Left forelimb (tissue), 1 donor: ENCODE results near the gene GNAL.

Experiments used
- DNase-seq: peaks from one replicate; pipeline ENCODE4 v3.0.0-alpha.2; 2018; ENCODE audit warnings: low spot score

GNAL gene

DNA sequence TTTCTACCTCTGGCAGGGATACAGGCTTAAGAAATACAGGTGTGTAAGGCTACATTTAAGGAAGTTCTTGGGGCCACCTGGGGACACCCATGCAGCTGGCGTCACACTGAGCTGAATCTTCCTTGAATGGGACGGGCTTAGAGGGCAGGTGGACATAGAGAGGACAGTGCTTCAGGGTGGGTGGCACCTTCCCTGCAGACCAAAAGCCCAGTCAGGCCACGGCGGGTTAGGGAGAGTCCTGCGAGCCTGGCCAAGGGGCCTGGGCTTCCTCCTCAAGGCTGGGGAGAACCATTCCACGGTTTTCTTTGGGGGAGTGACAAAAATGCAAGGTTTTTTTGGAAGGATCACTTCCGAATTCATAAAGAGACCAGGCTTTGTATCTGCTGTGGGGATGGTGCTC is 73.4 kb downstream of the GNAL start:
- no peak for DNase-seq

DNA sequence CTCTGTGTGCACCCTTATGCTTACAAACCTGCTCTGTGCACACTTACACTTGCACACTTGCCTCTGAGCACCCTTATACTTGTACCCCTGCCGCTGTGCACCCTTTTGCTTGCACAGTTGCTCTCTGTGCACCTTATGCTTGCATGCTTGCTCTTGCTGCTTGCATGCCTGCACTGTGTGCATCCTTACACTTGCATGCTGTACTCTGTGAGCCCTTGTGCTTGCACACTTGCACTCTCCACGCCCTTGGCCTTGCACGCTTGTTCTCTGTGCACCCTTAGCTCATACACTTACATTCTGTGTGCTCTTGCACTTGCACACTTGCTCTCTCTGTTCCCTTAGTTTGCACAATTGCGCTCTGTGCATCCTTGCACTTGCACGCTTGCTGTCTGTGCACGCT is 78.3 kb downstream of the GNAL start:
- no peak for DNase-seq

DNA sequence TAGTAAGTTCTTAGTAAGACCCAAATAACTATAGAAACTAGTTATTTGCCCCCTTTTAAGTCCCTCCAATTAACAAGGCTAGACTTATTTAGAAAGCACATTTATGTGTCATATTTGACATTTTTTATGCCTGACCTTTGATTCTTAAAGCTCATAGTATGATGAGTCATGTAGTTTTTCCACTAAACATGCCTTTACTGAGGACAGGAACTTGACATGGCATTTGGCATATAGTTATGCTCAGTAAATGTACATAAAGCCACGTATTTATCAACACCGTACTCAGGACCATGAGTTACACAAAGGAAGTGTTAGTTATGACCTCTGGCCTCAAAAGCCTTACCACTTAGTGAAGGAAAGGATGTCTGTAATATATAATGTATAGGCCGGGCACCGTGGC is 78.9 kb downstream of the GNAL start:
- no peak for DNase-seq

DNA sequence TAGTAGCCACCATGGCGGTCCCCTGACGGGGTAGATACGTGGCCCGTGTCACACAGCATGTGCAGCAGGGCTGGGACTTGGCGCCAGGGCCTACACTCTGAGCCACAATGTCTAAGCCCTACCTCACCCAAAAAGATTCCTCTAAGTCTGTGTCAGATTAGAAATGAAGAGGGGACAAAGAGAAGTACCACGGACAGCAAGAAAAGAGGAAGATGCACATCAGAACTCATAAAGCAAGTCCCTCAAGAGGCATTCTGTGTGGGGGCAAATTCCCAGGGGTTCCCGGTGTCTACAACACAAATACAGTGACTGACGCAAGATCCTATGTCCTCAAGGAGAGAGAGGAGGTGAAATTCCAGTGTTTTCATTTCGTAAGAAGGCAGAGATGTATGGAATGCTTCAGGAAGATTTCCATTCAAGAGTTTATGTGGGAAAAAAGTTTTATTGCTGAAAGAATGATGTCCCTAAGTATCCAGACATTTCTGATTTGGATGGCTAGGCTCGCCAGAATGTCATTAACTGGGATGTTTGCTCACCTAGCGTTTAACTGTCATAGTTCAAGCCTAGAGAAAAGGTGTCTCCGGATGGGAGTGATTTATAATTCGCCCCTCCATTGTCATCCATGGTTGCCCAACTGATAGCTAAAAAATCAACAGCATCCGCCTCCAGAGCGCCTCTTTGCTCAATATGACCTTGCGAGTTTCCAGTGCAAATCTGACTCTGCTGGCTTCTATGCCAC is 86.5 kb downstream of the GNAL start:
- DNase-seq, result no peak

DNA sequence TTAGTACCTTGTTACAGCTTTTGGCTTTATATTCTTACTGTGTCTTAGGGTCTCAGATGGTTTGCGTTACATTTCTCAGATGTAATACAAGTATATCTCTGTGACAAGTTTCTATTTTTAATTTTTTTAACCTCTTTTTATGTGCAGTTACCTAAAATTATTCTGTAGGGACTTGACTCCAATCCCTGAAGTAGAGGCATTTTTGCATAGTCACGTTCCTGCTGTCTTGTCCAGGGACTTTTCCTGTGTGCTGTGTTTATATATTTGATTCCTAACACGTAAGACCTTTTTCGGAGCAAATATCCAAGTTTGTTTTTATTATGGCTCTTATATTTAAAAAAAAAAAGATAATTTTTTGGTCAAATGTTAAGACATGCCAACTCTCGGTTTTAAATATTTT is 91.0 kb downstream of the GNAL start:
- no peak for DNase-seq

DNA sequence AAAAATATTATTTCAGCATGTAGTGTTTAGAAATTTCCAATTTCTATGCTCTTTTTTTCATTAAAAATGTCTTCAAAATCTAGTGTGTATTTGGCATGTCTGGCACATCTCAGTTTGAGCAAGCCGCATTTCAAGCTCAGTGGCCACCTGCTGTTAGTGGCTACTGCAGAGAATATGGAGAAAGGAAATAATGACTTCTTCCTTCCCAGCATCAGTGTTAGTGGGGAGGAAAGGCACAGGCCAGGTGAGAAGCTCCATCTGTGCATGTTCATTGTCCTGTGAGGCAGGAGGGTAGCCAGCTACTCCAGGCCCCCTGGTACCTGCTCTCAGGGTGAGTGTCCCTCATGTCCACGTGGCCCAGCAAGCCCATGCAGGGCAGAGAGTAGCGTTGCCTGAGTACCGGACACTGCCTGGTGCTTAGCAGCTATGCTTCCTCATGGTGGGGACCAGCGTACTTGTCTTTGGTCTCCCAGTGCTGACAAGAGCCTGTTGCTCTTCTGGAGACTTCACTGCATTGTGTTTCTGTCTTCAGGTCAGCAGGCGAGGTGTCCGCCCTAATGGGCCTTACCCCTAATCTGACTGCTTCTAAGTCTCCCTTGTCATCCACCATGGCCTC is 94.8 kb downstream of the GNAL start:
- DNase-seq, result no peak

DNA sequence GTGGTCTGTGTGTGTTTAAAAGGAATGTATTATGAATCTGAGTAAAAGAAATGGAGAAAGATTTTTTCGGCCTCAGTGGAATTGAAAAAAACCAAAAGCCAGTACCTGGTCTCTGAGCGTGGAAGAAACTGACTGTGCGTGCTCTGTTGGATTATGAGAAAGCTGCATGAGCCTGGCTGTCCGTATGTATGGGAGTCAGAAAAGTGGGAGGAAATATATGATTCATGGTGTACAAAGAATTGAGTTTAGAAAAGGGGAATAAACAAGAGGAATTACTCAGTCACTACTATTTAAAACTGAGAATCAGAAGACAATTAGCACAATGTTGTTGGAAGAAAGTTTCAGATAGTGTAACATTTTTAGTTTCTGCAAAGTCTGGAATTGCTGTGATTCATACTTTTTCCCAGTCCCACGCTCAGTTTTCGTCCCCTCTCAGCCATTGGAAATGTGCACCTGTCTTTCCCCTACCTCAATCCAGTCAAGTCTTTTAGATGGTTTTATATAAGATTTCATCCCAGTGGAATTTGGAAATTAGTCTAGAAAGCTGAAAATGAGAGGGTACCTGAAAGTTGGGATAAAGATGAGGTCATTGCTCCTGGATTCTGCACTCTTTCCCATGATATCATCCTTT is 95.7 kb downstream of the GNAL start:
- DNase-seq, result no peak

DNA sequence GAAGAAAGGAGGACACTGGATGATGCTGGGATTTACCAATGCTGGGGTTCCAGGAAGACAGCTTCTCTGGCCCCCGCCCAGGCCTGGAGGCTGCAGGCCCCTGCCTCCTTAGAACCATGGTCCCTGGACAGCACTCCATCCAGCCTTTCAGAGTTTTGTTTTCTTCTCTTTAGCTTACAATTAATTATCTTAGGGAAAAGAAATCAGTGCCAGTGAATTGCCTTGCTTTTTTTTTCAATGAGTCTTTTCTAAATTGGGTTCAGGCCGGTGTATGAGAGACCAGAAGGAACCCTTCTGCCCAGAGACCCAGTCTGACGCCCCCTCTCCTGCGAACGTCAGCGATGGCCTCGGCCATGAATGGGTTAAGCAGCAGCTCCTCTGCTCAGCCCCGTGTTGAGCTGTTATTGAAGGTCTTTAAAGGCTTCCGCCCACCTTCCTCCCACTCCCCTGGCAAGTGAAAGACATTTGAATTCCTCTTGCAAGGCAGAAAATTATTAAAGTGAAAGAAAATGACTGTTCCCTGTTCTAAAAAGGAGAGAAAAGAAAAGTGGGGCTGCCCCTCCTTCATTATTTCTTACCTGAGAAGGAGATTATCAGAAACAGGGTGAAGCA is 96.5 kb downstream of the GNAL start:
- DNase-seq, result no peak

DNA sequence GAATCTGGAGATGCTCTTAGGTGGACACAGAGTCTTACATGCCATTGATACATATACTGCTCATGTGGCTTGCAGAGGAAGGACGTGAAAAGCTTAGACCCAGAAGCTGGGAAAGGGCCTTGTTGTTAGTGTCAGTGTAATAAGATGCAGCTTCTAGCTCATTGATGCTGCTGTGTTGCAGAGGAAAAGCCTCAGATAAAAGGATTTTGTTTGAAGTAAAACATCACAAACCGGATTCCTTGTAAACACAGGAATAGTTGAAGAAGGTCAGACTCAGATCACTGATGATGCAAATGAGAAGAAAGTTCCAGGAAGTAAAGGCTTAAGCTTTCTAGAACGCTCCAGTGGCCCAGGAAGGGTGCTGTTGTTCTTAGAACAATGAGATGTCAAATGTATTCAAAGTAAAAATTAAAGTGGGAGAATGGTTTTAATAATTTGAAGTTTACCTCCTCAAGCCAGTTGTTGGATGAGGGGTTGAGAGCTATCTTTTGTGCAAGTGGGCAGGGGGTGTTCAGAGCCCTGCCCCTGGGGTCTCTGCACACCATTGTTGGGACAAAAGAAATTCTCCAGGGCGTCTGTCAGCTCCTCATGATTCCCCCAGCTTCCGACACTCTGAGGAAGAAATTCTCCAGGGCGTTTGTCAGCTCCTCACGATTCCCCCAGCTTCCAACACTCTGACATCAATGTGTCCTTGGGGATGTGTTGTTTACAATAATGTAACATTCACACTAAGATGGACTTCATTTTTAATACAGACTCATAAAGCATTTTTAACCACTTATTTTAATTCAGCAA is 100.8 kb downstream of the GNAL start:
- DNase-seq, result no peak

DNA sequence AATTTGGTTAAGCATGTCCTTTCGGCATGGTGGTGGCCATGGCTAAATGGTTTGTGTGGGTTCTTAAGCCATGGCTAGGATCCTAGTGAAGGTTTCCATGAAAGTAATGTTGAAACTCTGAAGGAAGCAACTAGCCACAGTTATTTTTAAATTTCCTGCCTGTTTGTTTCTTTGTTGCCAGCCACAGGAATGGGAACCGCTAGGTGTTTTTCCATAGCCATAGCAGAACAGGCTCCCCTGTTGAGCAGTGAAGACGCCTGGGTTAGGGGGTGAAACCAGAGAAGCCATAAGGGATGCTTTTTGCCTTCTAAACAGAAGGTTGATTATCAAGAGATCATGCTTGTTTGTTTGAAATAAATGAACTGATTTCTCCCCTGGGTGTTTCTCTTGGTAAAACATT is 102.1 kb downstream of the GNAL start:
- no peak for DNase-seq

DNA sequence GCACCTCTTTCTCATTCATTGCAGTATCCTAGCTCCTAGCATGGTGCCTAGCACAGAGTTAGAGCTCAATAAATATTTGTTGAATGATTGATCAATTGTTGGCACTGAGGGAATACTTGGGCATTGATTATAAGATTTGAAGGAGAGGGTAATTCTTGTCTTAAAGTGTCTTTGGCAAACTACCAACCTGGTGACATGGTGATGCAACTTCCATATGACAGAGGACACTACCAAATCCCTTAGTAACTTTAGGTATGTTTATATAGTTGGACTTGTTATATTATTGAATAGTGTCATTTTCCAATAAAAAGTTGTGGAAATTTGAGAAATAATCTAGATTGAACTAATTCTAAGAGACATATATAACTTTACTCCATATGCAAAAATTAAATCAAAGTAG is 103.6 kb downstream of the GNAL start:
- DNase-seq, result no peak

DNA sequence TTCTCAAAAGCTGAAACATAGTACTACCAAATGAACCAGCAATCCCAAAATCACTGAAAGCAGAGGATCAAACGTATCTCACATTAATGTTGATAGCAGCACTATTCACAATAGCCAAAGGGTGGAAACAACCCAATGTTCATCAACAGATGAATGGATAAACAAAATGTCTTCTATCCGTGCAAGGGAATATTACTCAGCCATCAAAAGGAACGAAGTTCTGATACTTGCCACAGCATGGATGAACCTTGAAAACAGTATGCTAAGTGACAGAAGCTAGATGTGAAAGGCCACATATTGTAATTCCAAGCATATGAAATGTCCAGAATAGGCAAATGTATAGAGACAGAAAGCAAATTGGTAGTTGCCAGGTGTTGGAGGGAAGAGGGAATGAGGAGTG is 105.1 kb downstream of the GNAL start:
- no peak for DNase-seq

DNA sequence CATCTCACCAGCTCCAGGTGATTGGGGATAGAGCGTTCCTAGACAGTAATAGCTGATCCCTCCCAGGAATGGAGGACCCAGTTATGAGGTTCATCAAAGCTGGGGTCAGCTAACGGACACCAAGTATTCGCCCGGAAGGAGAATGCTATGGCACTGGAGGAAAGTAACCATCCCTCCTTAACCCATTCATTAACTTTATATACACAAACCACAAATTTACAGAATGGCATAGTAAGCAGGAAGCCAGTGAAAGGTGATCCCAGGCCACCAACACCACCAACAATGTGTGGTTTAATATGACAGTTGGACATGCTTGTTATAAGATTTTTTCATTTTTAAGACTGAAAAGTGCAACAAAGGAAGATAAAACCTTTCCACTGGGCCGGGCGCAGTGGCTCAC is 106.9 kb downstream of the GNAL start:
- DNase-seq, result no peak

DNA sequence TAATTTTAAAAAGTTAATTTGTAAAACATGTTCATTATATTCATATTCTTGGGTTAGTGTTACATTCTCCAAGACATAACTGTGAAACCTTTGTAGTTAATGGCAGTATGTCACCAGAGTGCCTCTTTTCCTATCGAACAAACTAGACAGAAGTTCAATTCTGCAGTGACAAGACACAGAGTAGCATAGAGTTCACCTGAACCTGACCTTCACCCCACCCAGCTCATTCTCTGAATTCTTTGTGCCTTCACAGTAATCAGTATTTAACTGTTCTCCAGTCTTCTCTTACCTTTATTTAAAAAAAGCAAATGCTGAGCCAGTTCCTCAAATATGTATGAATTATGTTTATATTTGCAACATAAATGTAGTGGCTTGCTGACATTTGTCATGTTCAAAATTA is 109.2 kb downstream of the GNAL start:
- no peak for DNase-seq

DNA sequence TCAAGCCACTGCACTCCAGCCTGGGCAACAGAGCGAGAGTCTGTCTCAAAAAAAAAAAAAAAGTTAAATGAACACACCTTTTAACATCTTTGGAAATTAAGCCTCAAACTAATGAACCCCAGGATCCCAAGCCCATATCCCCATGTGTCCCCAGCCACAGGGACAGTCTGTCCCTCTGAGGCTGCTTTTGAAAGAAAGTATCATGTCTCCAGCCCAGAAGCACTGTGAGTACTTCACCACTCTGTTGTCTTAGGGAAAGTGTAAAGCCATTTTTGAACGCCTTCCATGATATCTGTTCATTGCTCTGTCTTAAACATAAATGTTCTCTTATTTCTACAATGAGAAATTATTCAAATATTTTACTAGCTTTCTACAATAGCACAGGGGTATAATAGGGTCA is 110.0 kb downstream of the GNAL start:
- DNase-seq, result no peak

DNA sequence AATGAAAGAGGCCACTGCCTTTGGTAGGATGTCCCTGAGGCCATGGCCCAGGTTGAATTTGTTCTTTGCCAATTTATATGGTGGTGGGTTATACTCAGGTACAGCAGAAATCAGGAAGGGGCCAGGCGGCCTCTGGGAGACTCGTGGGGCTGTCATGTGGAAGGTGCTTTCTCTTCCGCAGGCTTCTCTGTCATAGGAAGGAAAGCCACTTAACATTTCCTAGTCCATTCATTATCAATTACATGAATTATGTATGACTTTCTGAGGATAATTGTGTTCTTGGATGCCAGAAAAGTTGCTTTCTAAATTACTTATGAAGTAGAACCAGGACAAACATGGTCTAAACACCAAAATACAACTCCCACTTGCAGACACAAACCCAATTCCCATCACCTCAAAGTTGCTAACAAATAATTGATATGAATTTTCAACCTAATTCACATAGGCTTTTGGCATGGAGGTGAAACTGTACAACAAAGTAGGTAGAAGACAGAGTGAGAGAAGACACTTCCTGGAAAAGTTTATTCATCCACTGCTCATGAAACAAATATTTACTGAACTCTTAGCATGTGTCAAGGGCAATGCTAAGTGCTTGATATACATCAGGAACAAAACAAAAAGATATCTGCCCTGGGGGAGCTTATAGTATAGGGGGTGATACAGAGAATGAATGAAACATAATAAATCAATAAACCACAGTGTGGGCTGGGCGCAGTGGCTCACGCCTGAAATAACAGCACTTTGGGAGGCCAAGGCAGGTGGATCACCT is 111.7 kb downstream of the GNAL start:
- no peak for DNase-seq

DNA sequence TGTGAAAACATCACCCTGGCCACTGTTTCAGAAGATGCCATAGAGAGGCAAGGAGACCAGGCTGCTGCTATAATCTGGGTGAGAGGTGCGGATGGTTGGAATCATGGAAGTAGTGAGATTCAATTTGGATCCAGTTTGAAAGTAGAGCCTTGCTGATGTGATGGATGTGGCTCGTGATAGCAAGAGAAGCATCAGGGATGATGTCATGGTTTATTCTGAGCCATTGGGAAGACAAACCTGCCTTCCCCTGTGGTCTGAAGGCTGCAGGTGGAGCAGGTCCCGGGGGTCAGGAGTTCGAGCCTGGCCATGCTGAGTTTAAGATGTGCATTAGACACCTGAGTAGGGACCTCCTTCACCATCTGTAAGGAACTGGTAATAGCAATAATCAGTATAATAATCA is 112.5 kb downstream of the GNAL start:
- DNase-seq, result no peak

DNA sequence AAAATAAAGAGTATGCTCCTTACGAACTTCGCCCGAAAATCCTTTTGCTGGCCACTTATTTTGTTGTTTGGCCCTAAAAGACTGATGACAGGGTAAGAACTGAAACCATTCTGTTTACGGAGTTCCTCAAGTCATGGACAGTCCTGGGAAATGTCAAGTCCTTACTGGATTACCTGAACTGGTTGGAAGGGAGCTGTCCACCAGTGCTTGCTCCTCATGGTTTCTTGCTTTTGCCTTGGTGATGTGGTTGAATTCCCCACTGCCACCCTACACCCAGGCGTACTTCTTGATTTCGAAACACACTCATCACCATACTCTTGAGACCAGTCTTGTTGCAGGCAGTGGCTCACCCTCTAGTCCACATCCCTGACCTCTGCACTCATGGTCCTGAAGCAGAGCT is 113.1 kb downstream of the GNAL start:
- no peak for DNase-seq

DNA sequence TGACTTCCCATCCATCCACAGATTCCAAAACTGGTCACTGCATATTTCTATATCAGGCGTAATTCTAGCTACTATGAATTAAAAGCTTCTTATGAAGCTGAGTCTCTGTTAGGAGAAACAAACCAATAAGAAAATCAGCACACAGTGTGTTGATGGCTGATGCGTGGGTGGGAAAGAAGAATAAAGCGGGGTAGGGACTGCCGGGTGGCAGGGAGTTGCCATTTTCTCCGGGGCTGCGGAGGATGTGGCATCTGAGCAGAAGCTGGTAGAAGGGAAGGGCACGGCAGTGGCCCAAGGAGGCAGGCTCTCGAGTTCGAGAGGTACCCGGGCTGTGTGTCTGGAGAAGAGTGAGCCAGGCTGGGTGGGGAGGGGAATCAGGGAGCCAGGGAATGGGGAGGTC is 113.5 kb downstream of the GNAL start:
- no peak for DNase-seq

DNA sequence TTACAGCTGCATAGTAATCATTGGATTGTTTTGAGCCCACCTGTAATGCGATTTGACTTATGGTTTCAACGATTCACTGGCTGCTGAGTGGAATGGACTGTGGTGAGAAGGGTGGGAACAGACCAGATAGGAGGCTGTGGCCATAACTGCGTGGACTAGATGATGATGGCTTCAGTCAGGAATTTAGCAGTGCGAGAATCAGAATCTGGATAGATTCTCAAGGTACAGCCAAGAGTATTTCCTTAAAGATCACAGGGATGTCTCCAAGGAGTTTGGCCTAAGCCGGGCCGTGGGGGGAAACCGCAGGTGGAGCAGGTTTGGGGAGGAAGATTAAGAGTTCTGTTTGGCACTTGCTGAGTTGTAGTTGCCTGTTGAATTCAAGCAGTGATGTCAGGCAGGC is 118.2 kb downstream of the GNAL start:
- no peak for DNase-seq

DNA sequence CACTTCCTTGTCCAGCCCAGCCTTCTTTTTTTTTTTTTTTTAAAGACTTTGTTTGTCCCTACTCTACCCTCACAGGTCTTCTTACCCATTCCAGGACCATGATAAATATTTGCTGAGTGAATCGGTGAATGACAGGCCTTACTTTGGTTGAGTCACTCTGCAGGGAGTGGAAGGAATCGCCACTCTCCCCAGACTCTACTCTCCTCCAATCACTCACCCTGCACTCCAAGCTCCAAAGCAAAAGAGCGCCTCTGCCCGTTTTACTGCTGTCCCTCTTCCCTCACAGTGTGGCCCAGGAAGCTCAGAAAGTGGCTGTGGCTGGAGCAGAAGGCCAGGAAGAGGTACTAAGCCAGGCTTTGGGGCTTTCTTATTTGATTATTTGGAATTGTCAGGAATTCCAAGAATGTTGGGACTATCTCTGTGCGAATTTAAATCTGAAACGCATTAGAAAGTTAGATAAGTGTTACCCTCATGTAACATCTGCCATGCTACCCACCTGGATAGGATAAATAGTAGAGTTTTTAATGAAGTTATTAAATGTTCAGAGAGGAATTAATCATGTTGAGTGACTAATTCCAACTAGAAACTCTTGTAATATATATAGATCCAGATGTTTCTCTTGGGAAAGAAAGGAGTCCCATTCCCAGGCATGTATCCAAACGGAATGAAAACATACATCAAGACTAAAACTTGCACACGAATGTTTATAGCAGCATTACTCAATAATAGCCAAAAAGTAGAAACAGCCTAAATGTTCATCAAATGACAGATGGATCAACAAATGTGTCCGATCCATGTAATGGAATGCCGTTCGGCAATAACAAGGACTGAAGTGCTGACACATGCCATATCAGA is 119.2 kb downstream of the GNAL start:
- DNase-seq, result no peak
